GM19240 (cell line): ENCODE measurements around the gene CDIP1.

Source experiments
- DNase-seq: peaks from one replicate; pipeline ENCODE4 v3.0.0; 2011; ENCODE audit warnings: low spot score; ENCODE audit not compliant: insufficient read length

Gene CDIP1

GRCh38 chr16:4494746-4495490 lies 43.7 kb downstream of the CDIP1 start:
- no peak for DNase-seq

- DNase-seq = no peak
These were observed 46.7 kb downstream of the CDIP1 start for GRCh38 chr16:4491898-4492297.

DNA sequence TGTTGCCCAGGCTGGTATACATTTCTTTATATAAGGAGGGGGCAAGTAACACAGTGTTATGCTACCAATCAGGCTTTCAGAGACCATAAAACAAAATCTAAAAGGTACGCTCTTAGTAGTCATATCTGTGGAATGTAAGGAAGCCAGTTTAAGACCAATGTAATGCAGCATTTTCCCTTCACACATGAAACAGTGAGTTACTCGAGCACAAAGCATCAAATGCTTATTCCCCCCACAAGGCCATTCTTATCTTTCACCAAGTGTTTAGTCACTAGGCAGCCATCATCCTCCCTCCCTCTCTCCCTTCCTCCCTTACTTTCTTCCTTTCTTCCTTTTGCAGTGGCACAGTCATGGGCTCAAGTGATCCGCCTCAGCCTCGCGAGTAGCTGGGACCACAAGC lies 49.5 kb downstream of the CDIP1 start:
- DNase-seq = no peak

GRCh38 chr16:4488499-4488967 lies 50.0 kb downstream of the CDIP1 start:
- DNase-seq = no peak

- DNase-seq = no peak
These were observed 50.5 kb downstream of the CDIP1 start for GRCh38 chr16:4487955-4488498.

GRCh38 chr16:4486126-4486893 lies 52.3 kb downstream of the CDIP1 start:
- no peak for DNase-seq

DNA sequence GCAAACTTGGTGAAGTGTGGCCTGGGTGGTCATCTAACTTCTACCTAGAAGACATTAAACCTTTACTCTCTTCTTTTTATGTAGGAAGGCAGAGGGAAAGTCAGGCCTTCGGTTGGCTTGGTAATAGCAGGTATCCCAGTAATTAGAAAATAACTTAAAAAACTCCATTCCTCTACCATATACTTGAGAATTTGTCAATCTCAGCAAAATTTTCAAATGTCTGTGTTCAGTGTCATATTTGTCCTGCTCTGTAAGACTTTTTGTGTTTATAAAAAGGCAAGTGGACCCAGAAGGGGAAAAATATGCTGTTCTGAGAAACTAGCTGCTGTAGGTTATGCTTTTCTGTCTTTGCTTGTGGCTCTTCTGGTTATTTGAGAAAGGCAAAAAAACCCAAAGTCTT lies 56.6 kb downstream of the CDIP1 start:
- DNase-seq = no peak

GRCh38 chr16:4481526-4481925 lies 57.0 kb downstream of the CDIP1 start:
- DNase-seq = no peak

DNA sequence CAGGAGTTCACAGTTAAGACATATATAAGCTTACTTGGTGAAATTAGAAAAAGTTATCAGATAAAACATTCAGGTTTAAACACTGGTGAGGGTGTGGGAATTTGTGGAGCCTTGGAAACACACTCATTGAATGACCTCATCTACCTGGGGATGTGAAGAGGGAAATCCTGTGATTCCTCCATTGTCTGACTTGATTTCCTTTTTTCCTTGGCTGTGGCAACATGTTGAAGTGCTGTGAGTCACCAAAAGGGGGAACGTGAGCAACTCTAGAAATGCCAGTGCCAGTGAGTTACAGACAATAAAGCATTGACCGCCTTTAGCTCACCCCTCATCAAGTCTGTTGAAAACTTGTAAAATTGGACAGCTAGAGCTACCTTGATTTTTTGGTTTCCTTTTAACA lies 60.6 kb downstream of the CDIP1 start:
- no peak for DNase-seq

GRCh38 chr16:4475880-4476788 lies 62.4 kb downstream of the CDIP1 start, which contains the start of gene HMOX2:
Gene HMOX2, plus strand, starts transcription at chr16:4476398. Its CDS starts 29,127 bp downstream, at chr16:4505525.
- peak; percentile 90 for DNase-seq

GRCh38 chr16:4474192-4474961 lies 64.2 kb downstream of the CDIP1 start, which contains the start of gene NMRAL1:
Gene NMRAL1, minus strand, starts transcription at chr16:4474625. Its CDS starts 493 bp downstream, at chr16:4474132.
- peak; percentile 73 for DNase-seq

DNA sequence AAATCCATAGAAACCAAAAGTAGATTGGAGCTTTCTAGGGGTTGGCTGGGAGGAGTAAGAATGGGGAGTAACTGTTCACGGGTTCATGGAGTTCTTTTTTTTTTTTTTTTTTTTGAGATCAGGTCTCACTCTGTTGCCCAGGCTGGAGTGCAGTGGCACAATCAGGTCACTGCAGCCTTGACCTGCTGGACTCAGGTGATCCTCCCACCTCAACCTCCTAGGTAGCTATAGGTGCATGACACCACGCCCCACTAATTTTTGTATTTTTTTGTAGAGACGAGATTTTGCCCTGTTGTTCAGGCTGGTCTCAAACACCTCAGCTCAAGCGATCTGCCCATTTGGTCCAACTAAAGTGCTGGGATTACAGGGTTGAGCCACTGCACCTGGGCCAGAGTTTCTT lies 65.7 kb downstream of the CDIP1 start:
- DNase-seq = no peak

DNA sequence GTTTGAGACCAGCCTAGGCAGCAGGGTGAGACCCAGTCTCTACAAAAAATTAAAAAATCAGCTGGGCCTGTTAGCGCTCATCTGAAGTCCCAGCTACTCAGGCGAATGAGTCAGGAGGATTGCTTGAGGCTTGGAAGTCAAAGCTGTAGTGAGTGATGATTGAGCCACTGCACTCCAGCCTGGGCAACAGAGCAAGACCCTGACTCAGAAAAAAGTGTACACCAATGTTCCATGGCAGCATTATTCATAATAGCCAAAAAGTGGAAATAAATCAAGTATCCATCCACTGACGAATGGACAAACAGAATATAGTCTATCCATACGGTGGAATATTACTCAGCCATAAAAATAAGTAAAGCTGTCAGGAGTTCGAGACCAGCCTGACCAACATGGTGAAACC lies 66.7 kb downstream of the CDIP1 start:
- no peak for DNase-seq

DNA sequence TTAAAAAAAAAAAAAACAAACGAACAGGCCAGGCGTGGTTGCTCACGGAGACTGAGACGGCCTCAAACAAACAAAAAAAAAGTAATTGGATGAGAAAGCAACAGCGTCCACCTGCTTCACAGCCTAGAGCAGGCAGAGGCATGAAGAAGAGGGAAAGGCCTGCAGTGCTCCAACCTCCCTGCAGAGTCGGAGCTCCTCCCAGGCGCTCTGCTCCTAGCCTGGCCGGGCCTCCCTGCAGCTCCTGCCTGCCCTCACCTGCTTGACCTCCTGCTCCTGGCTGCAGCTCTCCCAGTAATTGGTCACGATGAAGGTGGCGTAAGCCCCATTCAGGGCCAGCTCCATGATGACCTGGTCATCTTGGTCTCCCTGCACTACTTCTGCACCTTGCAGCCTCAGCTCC lies 69.6 kb downstream of the CDIP1 start:
- DNase-seq = no peak

DNA sequence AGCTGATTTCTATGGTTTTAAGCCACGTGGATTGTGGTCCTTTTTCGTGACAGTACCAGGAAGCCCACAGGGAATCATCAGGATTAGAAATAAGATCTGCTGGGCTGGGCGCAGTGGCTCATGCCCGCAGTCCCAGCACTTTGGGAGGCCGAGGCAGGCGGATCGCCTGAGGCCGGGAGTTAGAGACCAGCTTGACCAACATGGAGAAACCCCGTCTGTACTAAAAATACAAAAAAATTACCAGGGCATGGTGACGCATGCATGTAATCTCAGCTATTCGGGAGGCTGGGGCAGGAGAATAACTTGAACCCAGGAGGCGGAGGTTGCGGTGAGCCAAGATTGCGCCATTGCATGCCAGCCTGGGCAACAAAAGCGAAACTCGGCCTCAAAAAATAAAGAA lies 70.7 kb downstream of the CDIP1 start:
- DNase-seq = no peak

DNA sequence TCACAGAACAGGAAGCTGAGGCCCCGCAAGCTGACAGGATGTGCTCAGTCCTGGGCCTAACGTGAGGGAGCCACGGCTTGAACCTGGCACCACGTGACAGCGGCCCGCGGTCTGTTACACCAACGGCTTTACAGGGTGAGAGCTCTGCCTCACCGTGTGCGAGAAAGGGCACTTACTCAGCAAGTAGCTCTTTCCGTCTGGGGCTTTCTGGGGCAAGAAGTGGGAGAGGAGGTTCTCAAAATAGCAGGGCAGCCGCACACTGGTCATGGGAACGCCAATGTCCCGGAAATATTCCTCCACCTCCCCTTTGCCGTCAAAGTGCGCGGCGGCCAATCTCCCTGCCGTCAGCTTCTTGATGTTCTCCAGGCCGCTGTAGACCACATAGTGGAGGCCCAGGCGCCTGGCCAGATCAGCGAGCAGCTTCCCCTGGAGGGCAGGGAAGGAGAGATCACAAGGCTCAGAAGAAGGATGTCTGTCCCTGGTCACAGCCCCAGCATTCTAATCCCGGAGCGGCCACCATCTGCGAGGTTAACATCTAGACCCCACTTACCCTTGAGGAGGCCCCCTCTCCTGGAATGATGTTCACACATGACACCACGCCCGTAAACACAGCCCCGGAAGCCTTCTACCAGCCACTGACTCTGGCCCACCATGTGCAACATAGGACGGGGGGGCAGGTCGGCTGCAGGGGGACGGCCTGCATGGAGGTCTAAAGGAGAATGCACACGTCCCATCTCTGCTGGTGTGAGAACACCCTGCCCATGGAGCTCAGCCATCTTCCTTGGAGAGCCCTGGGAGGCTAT lies 72.4 kb downstream of the CDIP1 start:
- DNase-seq = no peak

DNA sequence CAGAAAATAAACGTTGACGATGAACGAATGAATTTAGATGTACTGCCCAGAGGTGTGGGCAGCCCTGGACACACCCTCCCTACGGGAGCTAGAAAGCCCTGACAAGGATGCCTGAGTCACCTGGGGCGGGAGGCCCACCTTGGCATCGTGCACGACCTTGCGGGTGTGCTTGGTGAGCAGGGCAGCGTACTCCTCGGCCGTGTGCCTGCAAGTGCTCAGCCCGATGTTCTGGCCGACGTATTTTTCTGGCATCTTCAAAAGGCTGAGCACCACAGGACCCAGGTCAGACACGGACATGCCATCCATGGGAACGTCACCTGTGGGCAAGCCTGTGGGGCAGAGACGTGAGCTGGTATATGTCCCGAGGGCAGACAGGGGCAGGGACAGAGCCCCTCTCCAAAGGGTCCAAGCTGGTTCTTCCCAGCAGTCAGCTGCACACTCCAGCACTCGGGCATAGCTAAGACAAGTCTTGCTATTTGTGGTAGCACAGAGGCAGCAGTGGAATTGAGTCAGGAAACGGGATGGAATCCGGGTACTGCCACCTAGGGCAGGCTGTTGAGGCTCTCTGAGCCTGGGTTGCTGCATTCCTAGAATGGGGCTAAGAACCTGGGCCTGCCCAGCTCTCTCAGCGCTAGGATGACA lies 74.9 kb downstream of the CDIP1 start:
- DNase-seq = no peak

- no peak for DNase-seq
These were observed 77.1 kb downstream of the CDIP1 start for GRCh38 chr16:4461250-4462085.
